SH-SY5Y (cell line): ENCODE results near the gene MRPL17.

Experiments used
- GATA2 ChIP-seq: IDR thresholded peaks from 2 replicates; pipeline ENCODE4 v1.6.1; 2011; ENCODE audit warnings: mild to moderate bottlenecking, low read depth, low read length
- GATA3 ChIP-seq: IDR thresholded peaks from 2 replicates; pipeline ENCODE4 v1.6.1; 2011; ENCODE audit warnings: low read depth, mild to moderate bottlenecking, low read length, moderate library complexity

GRCh38 chr11:6646071-6646470, 37.1 kb downstream of the MRPL17 start:
- TF ChIP-seq GATA2 (no peak), GATA3 (no peak)
